IMR-90 (cell line): ENCODE results near the gene TBPL1.

ENCODE experiments used
- BHLHE40 ChIP-seq: fragments of 150-350 bp; IDR thresholded peaks from 2 replicates; pipeline ENCODE4 v1.6.1; 2016; ENCODE audit warnings: mild to moderate bottlenecking, low read depth, low read length
- CEBPB ChIP-seq: IDR thresholded peaks from 2 replicates; pipeline ENCODE4 v1.6.1; 2012; ENCODE audit warnings: low read depth, low read length, improper control_type of control experiment
- CHD1 ChIP-seq: IDR thresholded peaks from 2 replicates; pipeline ENCODE4 v1.6.1; 2012; ENCODE audit warnings: low read depth, low read length, improper control_type of control experiment
- MAZ ChIP-seq: IDR thresholded peaks from 2 replicates; pipeline ENCODE4 v1.6.1; 2012; ENCODE audit warnings: low read depth, mild to moderate bottlenecking, low read length, improper control_type of control experiment, moderate library complexity, borderline replicate concordance
- MXI1 ChIP-seq: IDR thresholded peaks from 2 replicates; pipeline ENCODE4 v1.6.1; 2012; ENCODE audit warnings: low read depth, mild to moderate bottlenecking, low read length, moderate library complexity, borderline replicate concordance
- POLR2A ChIP-seq: IDR thresholded peaks from 2 replicates; pipeline ENCODE4 v1.6.1; 2012; ENCODE audit warnings: mild to moderate bottlenecking, low read depth, low read length
- RAD21 ChIP-seq: IDR thresholded peaks from 2 replicates; pipeline ENCODE4 v1.6.1; 2012; ENCODE audit warnings: low read length, improper control_type of control experiment
- RCOR1 ChIP-seq: IDR thresholded peaks from 2 replicates; pipeline ENCODE4 v1.6.1; 2012; ENCODE audit warnings: mild to moderate bottlenecking, low read length, improper control_type of control experiment; ENCODE audit not compliant: insufficient replicate concordance
- RFX5 ChIP-seq: IDR thresholded peaks from 2 replicates; pipeline ENCODE4 v1.8.0; 2012; ENCODE audit warnings: low read depth, mild to moderate bottlenecking, low read length, moderate library complexity
- SMC3 ChIP-seq: fragments of 150-350 bp; IDR thresholded peaks from 2 replicates; pipeline ENCODE4 v1.6.1; 2016; ENCODE audit warnings: low read depth, mild to moderate bottlenecking, antibody characterized with exemption, low read length, moderate library complexity
- TF ChIP-seq, protein P1 (sequence below): conservative IDR thresholded peaks from 2 replicates; pipeline ENCODE4 v1.5.1; 2012; ENCODE audit warnings: mild to moderate bottlenecking, low read depth, low read length, improper control_type of control experiment
- TF ChIP-seq, protein P2 (sequence below): fragments of 150-350 bp; IDR thresholded peaks from 2 replicates; pipeline ENCODE4 v1.6.1; 2017; ENCODE audit warnings: mild to moderate bottlenecking, antibody characterized with exemption, low read length, low read depth
- TF ChIP-seq, protein P3 (sequence below): fragments of 150-350 bp; IDR thresholded peaks from 2 replicates; pipeline ENCODE4 v1.6.1; 2016; ENCODE audit warnings: low read depth, mild to moderate bottlenecking, low read length, moderate library complexity, borderline replicate concordance

DNA sequence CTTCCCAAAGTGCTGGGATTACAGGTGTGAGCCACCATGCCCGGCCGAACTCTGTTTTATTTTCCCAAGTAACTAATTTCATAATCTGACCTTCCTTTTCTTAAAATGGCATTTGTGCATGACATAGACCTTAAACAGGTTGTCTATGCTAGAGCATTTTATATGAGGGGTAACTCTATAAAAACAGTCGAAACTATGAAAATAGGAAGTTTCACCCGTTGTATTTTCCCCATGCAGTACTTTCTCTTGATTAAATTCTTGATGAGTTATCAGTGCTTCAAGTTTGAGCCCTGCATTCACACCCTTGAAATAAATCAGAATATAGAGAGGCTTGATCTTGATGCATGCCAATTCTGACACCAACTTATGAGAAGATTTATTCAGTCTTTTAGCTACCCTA is 11.7 kb downstream of the TBPL1 start:
- no peak for TF ChIP-seq RFX5
- TF ChIP-seq, protein P1, sequence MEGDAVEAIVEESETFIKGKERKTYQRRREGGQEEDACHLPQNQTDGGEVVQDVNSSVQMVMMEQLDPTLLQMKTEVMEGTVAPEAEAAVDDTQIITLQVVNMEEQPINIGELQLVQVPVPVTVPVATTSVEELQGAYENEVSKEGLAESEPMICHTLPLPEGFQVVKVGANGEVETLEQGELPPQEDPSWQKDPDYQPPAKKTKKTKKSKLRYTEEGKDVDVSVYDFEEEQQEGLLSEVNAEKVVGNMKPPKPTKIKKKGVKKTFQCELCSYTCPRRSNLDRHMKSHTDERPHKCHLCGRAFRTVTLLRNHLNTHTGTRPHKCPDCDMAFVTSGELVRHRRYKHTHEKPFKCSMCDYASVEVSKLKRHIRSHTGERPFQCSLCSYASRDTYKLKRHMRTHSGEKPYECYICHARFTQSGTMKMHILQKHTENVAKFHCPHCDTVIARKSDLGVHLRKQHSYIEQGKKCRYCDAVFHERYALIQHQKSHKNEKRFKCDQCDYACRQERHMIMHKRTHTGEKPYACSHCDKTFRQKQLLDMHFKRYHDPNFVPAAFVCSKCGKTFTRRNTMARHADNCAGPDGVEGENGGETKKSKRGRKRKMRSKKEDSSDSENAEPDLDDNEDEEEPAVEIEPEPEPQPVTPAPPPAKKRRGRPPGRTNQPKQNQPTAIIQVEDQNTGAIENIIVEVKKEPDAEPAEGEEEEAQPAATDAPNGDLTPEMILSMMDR = no peak
- no peak for TF ChIP-seq RCOR1
- no peak for TF ChIP-seq CEBPB
- no peak for TF ChIP-seq CHD1
- no peak for TF ChIP-seq SMC3
- TF ChIP-seq MXI1 = no peak
- no peak for TF ChIP-seq BHLHE40
- TF ChIP-seq, protein P2, sequence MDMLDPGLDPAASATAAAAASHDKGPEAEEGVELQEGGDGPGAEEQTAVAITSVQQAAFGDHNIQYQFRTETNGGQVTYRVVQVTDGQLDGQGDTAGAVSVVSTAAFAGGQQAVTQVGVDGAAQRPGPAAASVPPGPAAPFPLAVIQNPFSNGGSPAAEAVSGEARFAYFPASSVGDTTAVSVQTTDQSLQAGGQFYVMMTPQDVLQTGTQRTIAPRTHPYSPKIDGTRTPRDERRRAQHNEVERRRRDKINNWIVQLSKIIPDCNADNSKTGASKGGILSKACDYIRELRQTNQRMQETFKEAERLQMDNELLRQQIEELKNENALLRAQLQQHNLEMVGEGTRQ = no peak
- no peak for TF ChIP-seq MAZ
- TF ChIP-seq, protein P3, sequence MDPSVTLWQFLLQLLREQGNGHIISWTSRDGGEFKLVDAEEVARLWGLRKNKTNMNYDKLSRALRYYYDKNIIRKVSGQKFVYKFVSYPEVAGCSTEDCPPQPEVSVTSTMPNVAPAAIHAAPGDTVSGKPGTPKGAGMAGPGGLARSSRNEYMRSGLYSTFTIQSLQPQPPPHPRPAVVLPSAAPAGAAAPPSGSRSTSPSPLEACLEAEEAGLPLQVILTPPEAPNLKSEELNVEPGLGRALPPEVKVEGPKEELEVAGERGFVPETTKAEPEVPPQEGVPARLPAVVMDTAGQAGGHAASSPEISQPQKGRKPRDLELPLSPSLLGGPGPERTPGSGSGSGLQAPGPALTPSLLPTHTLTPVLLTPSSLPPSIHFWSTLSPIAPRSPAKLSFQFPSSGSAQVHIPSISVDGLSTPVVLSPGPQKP = no peak
- no peak for TF ChIP-seq POLR2A
- TF ChIP-seq RAD21 = no peak
